WTC11 (cell line): ENCODE measurements around the gene SLC25A19. TPM values are rescaled to one million over a fixed set of nuclear protein-coding genes. Genes with fewer than 3 reads are reported as not detected.
A peak's percentile ranks its signal among the peaks of the same experiment; 100 is the strongest.

Experiments
- ATAC-seq: fragments of 200-7000 bp; cut with Tn5 transposase; 2 replicates; pipeline ENCODE4 v1.10.0; 2021; ENCODE audit warnings: mild to moderate bottlenecking, moderate library complexity
- CTCF ChIA-PET: fragments of 300-600 bp; sonication (Branson Sonifier 250); formaldehyde crosslinking; loops from one replicate; lab custom pipeline; 2021; ENCODE audit warnings: antibody characterized with exemption; lab: Charles Lee
- POLR2A ChIA-PET: fragments of 350-600 bp; sonication (Branson Sonifier 250); formaldehyde crosslinking; loops from one replicate; lab custom pipeline; 2021; ENCODE audit warnings: antibody characterized with exemption; lab: Charles Lee
- DNase-seq: peaks from one replicate; pipeline ENCODE4 v3.0.0; 2021; ENCODE audit warnings: low spot score
- H3K27ac Mint-ChIP-seq: 2 replicates; pipeline ENCODE4 v1.8.0; 2021; ENCODE audit warnings: mixed read lengths
- H3K27me3 Mint-ChIP-seq: 2 replicates; pipeline ENCODE4 v1.8.0; 2021; ENCODE audit warnings: low read depth, mild to moderate bottlenecking, moderate library complexity, mixed read lengths
- H3K36me3 Mint-ChIP-seq: 2 replicates; pipeline ENCODE4 v1.8.0; 2021; ENCODE audit warnings: mixed read lengths
- H3K4me1 Mint-ChIP-seq: 2 replicates; pipeline ENCODE4 v1.8.0; 2022; ENCODE audit warnings: mixed read lengths
- H3K4me3 Mint-ChIP-seq: 2 replicates; pipeline ENCODE4 v1.8.0; 2021; ENCODE audit warnings: mild to moderate bottlenecking, moderate library complexity, mixed read lengths
- H3K9me3 Mint-ChIP-seq: 2 replicates; pipeline ENCODE4 v1.8.0; 2021; ENCODE audit warnings: mixed read lengths
- ARID4B ChIP-seq: sonication (generic); formaldehyde crosslinking; IDR thresholded peaks from 2 replicates; pipeline ENCODE4 v1.8.0; 2023; ENCODE audit warnings: missing genetic modification reagents, mild to moderate bottlenecking, borderline replicate concordance
- ATF2 ChIP-seq: sonication (generic); formaldehyde crosslinking; IDR thresholded peaks from 2 replicates; pipeline ENCODE4 v1.8.1; 2022; ENCODE audit warnings: low read depth, missing genetic modification reagents, borderline replicate concordance
- CBFB ChIP-seq: sonication (generic); formaldehyde crosslinking; IDR thresholded peaks from 2 replicates; pipeline ENCODE4 v1.8.1; 2022; ENCODE audit warnings: mild to moderate bottlenecking, low read depth, missing genetic modification reagents
- CREM ChIP-seq: sonication (generic); formaldehyde crosslinking; IDR thresholded peaks from 2 replicates; pipeline ENCODE4 v1.8.1; 2022; ENCODE audit warnings: mild to moderate bottlenecking, missing genetic modification reagents, moderate library complexity
- GABPB1 ChIP-seq: sonication (generic); formaldehyde crosslinking; IDR thresholded peaks from 2 replicates; pipeline ENCODE4 v1.8.1; 2023; ENCODE audit warnings: mild to moderate bottlenecking, missing genetic modification reagents
- HMGXB4 ChIP-seq: sonication (generic); formaldehyde crosslinking; IDR thresholded peaks from 2 replicates; pipeline ENCODE4 v1.8.1; 2023; ENCODE audit warnings: mild to moderate bottlenecking, moderate library complexity, missing genetic modification reagents
- JAZF1 ChIP-seq: fragments of 250-450 bp; sonication (Bioruptor Pico); IDR thresholded peaks from 2 replicates; pipeline ENCODE4 v1.9.0; 2021; ENCODE audit warnings: moderate library complexity, mild to moderate bottlenecking, inconsistent platforms
- KAT7 ChIP-seq: sonication (generic); formaldehyde crosslinking; IDR thresholded peaks from 2 replicates; pipeline ENCODE4 v1.8.1; 2023; ENCODE audit warnings: missing genetic modification reagents, mild to moderate bottlenecking, borderline replicate concordance
- MAX ChIP-seq: sonication (generic); formaldehyde crosslinking; IDR thresholded peaks from 2 replicates; pipeline ENCODE4 v1.8.0; 2022; ENCODE audit warnings: mild to moderate bottlenecking, missing genetic modification reagents
- NR2C2 ChIP-seq: sonication (generic); formaldehyde crosslinking; IDR thresholded peaks from 2 replicates; pipeline ENCODE4 v1.8.0; 2022; ENCODE audit warnings: mild to moderate bottlenecking, missing genetic modification reagents
- NR3C1 ChIP-seq: sonication (generic); formaldehyde crosslinking; conservative IDR thresholded peaks from 2 replicates; pipeline ENCODE4 v1.8.1; 2023; ENCODE audit warnings: low read depth, mild to moderate bottlenecking, missing genetic modification reagents
- PRDM15 ChIP-seq: sonication (generic); formaldehyde crosslinking; IDR thresholded peaks from 2 replicates; pipeline ENCODE4 v1.8.0; 2022; ENCODE audit warnings: missing genetic modification reagents
- PREB ChIP-seq: sonication (generic); formaldehyde crosslinking; IDR thresholded peaks from 2 replicates; pipeline ENCODE4 v1.8.1; 2022; ENCODE audit warnings: mild to moderate bottlenecking, missing genetic modification reagents, moderate library complexity, borderline replicate concordance
- STAT6 ChIP-seq: sonication (generic); formaldehyde crosslinking; conservative IDR thresholded peaks from 2 replicates; pipeline ENCODE4 v1.8.1; 2023; ENCODE audit warnings: mild to moderate bottlenecking, low read depth, missing genetic modification reagents, moderate library complexity
- TEAD4 ChIP-seq: sonication (generic); formaldehyde crosslinking; IDR thresholded peaks from 2 replicates; pipeline ENCODE4 v1.8.0; 2022; ENCODE audit warnings: mild to moderate bottlenecking, missing genetic modification reagents
- TP53 ChIP-seq: sonication (generic); formaldehyde crosslinking; IDR thresholded peaks from 2 replicates; pipeline ENCODE4 v1.8.1; 2023; ENCODE audit warnings: mild to moderate bottlenecking, missing genetic modification reagents
- USF1 ChIP-seq: sonication (generic); formaldehyde crosslinking; IDR thresholded peaks from 2 replicates; pipeline ENCODE4 v1.8.0; 2022; ENCODE audit warnings: mild to moderate bottlenecking, missing genetic modification reagents
- ZMAT4 ChIP-seq: fragments of 250-450 bp; sonication (Bioruptor Pico); IDR thresholded peaks from 2 replicates; pipeline ENCODE4 v1.9.0; 2021; ENCODE audit warnings: mild to moderate bottlenecking
- ZNF317 ChIP-seq: sonication (generic); formaldehyde crosslinking; IDR thresholded peaks from 2 replicates; pipeline ENCODE4 v1.8.1; 2023; ENCODE audit warnings: low read depth, mild to moderate bottlenecking, moderate library complexity, missing genetic modification reagents, borderline replicate concordance
- ZNF416 ChIP-seq: fragments of 250-450 bp; sonication (Bioruptor Pico); IDR thresholded peaks from 2 replicates; pipeline ENCODE4 v1.9.0; 2021; ENCODE audit warnings: mild to moderate bottlenecking, inconsistent platforms
- total RNA-seq: library from RNA; stranded (reverse); gene quantifications from 3 replicates; pipeline ENCODE4 v1.2.3, GENCODE V29; 2021

SLC25A19 gene
- total RNA-seq, 1 experiment from 2014 or later = 27.7 TPM

GRCh38 chr17:75288359-75288758 is 874 bp downstream of the SLC25A19 start:
- ChIA-PET POLR2A (interaction anchor here (0.6 to 1.8 kb wide), 11 partner anchors 10 to 476 kb away, joined by 3 to 24 read pairs (median 3); partner anchors contain the start of genes GALK1, GGA3, MIF4GD and MRPS7), CTCF (interaction anchor here (1.0 to 3.7 kb wide), 10 partner anchors 17 to 184 kb away, joined by 3 to 106 read pairs (median 10); partner anchors contain the start of genes GGA3, GRB2, MIF4GD and MRPS7)
- peaks cover 8% of the 10 kb centered on the region for H3K4me1 Mint-ChIP-seq
- H3K9me3 Mint-ChIP-seq = 0 out of 2 replicates have a peak, but pooled peaks cover under 1% of the 10 kb centered on the region
- no peaks in the 10 kb centered on the region; the same call in 1 of the 2 replicates for H3K27me3 Mint-ChIP-seq
- H3K4me3 Mint-ChIP-seq = peak overlapping the region; percentile 94
- ATAC-seq (no peak), DNase-seq (no peak)
- H3K36me3 Mint-ChIP-seq = peaks cover 15% of the 10 kb centered on the region
- TF ChIP-seq ZNF317 (CRISPR knock-in tag) (no peak), CREM (CRISPR knock-in tag) (no peak), ZMAT4 (CRISPR knock-in tag) (no peak), ARID4B (CRISPR knock-in tag) (no peak), STAT6 (no peak), PREB (no peak), PRDM15 (CRISPR knock-in tag) (no peak), TP53 (CRISPR knock-in tag) (no peak), KAT7 (CRISPR knock-in tag) (no peak), CBFB (CRISPR knock-in tag) (no peak), NR2C2 (CRISPR knock-in tag) (no peak), GABPB1 (CRISPR knock-in tag) (no peak), ATF2 (no peak), ZNF416 (CRISPR knock-in tag) (no peak), USF1 (CRISPR knock-in tag) (no peak), MAX (CRISPR knock-in tag) (no peak), JAZF1 (CRISPR knock-in tag) (no peak), HMGXB4 (CRISPR knock-in tag) (no peak), NR3C1 (no peak), TEAD4 (no peak)
- H3K27ac Mint-ChIP-seq = no peak overlapping the region
